GM18858 (cell line): ENCODE results near the gene MEGF8.
"Not testable (repeated sequence)": the region's sequence is repeated elsewhere in the genome, so short reads cannot be mapped to it uniquely, and the experiment has no call there.

ENCODE experiments used
- ATAC-seq: cut with Tn5 transposase; IDR thresholded peaks from one replicate; pipeline ENCODE4 v1.9.1; 2021; ENCODE audit not compliant: unreplicated experiment

MEGF8 gene

GRCh38 chr19:42328854-42329253 is 3.4 kb downstream of the MEGF8 start:
- no peak for ATAC-seq

GRCh38 chr19:42330241-42330711 is 4.8 kb downstream of the MEGF8 start:
- no peak for ATAC-seq

GRCh38 chr19:42331333-42331732 is 5.9 kb downstream of the MEGF8 start:
- not testable (repeated sequence) for ATAC-seq

DNA sequence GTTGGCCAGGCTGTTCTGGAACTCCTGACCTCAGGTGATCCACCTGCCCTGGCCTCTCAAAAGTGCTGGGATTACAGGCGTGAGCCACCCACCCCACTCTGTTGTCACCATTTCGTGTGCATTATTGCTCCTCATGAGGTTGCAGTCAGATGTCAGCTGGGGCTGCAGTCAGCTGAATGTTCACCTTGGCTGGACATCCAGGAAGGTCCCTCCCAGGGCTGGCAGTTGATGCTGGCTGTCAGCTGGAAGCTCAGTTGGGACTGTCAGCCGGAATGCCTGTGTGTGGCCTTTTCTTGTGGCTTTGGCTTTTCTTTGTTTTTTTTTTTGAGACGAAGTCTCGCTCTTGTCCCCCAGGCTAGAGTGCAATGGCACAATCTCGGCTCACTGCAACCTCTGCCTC is 6.6 kb downstream of the MEGF8 start:
- no peak for ATAC-seq

GRCh38 chr19:42333018-42333417 is 7.6 kb downstream of the MEGF8 start:
- no peak for ATAC-seq

GRCh38 chr19:42333975-42334696 is 8.7 kb downstream of the MEGF8 start:
- no peak for ATAC-seq

GRCh38 chr19:42334697-42335373 is 9.4 kb downstream of the MEGF8 start:
- ATAC-seq = no peak

GRCh38 chr19:42335374-42335936 is 10.0 kb downstream of the MEGF8 start:
- ATAC-seq = no peak

- no peak for ATAC-seq
Measured at GRCh38 chr19:42335971-42336370, 10.5 kb downstream of the MEGF8 start.

- not testable (repeated sequence) for ATAC-seq
Measured at GRCh38 chr19:42339126-42339860, 13.9 kb downstream of the MEGF8 start.

- ATAC-seq = not testable (repeated sequence)
Measured at GRCh38 chr19:42339922-42340321, 14.5 kb downstream of the MEGF8 start.

GRCh38 chr19:42343344-42344110 is 18.1 kb downstream of the MEGF8 start:
- ATAC-seq = no peak

GRCh38 chr19:42344336-42344893 is 19.0 kb downstream of the MEGF8 start:
- ATAC-seq = no peak

DNA sequence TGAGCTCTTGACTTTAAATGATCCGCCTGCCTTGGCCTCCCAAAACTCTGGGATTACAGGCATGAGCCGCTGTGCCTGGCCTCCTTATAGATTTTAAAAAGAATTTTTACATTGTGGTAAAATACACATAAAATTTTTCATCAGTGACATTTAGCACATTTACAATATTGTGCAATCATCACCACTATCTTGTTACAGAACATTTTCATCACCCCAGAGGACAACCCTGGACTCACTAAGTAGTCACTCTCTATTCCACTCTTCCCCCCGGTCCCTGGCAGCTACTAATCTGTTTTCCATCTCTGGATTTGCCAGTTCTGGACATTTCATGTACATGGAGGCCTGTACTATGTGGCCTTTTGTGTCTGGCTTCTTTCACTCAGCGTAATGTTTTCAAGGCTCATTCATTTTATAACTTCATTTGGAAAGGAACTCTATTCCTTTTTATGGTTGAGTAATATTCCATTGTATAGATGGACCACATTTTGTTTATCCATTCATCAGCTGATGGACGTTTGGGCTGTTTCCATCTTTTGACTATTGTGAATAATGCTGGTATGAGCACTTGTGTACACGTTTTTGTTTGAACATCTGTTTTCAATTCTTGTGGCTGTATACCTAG is 19.9 kb downstream of the MEGF8 start:
- ATAC-seq = no peak

DNA sequence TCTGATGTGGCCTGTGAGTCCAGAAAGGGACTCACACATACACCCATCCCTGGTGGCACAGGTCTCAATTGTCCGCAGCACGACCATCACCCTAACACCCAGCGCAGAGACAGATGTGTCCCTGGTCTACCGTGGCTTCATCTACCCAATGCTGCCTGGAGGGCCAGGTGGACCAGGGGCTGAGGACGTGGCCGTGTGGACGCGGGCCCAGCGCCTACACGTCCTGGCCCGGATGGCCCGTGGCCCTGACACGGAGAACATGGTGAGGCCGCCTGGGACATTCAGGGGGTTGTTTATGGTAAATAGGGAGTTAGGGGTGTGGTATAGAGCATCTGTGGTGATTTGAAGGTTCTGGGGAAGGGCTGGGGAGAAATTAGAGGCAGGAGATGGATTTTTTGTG is 22.8 kb downstream of the MEGF8 start:
- ATAC-seq = no peak

DNA sequence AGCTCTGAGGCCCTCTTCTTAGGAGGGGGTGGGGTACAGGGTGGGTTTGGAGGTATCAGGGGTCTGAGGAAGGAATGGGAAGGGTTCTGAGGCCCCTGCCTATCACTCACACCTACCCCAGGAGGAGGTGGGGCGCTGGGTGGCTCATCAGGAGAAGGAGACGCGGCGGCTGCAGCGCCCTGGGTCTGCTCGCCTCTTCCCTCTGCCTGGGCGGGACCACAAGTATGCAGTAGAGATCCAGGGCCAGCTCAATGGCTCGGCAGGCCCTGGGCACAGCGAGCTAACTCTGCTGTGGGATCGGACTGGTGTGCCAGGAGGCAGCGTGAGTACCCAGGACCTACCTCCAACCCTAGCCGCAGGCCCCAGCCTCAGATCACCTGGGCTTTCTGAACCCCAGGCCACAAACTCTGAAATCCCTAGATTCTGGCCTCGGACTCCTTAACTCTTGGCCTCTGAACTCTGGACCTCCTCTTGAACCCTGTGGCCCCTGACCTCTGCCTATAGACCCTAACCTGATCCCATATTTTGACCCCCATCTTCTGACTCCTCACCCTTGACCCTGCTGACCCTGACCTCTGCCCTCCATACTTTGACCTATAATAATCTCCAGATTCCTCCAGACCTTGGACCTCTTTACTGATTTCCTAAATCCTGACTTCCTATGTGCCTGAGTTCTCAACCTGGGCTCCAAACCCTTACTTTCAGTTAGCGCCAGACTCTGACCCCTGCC is 24.1 kb downstream of the MEGF8 start:
- no peak for ATAC-seq

- no peak for ATAC-seq
Measured at GRCh38 chr19:42350417-42350816, 25.0 kb downstream of the MEGF8 start.

GRCh38 chr19:42351079-42351735 is 25.8 kb downstream of the MEGF8 start:
- no peak for ATAC-seq
